Hepatocyte (in vitro differentiated cells): Measurements from ENCODE around the gene SCPEP1.

Source experiments
- CTCF ChIP-seq: fragments of 200-600 bp; sonication (generic); IDR thresholded peaks from 2 replicates; pipeline ENCODE4 v1.5.1; 2016; ENCODE audit warnings: antibody characterized with exemption, mild to moderate bottlenecking; ENCODE audit not compliant: poor library complexity
- EZH2 ChIP-seq: fragments of 200-600 bp; sonication (generic); IDR thresholded peaks from 2 replicates; pipeline ENCODE4 v1.6.1; 2016; ENCODE audit warnings: antibody characterized with exemption, mild to moderate bottlenecking, borderline replicate concordance
- EZH2phosphoT487 ChIP-seq: fragments of 200-600 bp; sonication (generic); IDR thresholded peaks from one replicate; pipeline ENCODE4 v1.6.1; 2018; ENCODE audit warnings: antibody characterized with exemption, mild to moderate bottlenecking, low read depth, moderate library complexity; ENCODE audit not compliant: unreplicated experiment, severe bottlenecking

- TF ChIP-seq EZH2 (no peak), CTCF (no peak), EZH2phosphoT487 (no peak)
Measured at GRCh38 chr17:57048096-57048495, 70.2 kb downstream of the SCPEP1 start.
